Breast epithelium (tissue), 3 donors: ENCODE data around the gene PCNX2.

Experiments
- CTCF ChIP-seq, 3 donors: fragments of 450-650 bp; IDR thresholded peaks; one replicate each; pipeline ENCODE4 v1.5.1; 2016 to 2017; ENCODE audit warnings: antibody characterized with exemption in 3 of 3, mild to moderate bottlenecking in 3 of 3, moderate library complexity in 3 of 3
- POLR2AphosphoS5 ChIP-seq, 3 donors: sonication (generic); formaldehyde crosslinking; IDR thresholded peaks; one replicate each; pipeline ENCODE4 v1.6.1; 2017; ENCODE audit warnings: antibody characterized with exemption in 3 of 3

DNA sequence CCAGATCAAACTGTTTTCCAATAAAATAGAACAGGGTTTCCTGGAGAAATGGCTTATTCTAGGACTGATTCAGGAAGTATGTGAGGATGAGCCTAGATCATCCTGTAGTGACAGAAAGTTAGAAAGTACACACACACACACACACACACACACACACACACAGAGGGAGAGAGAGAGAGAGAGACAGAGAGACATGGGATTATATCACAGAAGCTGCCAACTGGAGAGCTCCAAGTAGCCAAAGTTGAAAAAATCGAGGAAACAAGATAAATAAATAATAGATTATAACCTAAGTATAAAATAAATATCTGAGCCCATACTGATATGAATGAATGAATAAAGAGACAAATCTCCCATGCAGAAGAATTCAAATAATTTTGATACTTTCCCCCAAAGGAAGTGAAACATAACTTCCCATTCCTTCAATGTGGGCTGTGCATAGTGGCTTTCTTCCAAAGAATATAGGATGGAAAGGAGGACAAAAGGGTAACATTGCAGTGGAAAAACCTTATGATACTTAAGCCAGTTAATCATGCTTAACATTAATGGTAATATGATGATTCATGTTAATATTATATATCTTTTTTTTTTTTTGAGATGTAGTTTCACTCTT, 173.5 kb downstream of the PCNX2 start:
- no peak for TF ChIP-seq CTCF (IDR thresholded peaks at IDR 0.05)
- no peak for TF ChIP-seq POLR2AphosphoS5 (IDR thresholded peaks at IDR 0.05)
